NB4 (cell line): ENCODE measurements around the gene SLC7A5.
"Not testable (repeated sequence)": the region's sequence is repeated elsewhere in the genome, so short reads cannot be mapped to it uniquely, and the experiment has no call there.

ENCODE experiments used
- DNase-seq: peaks from one replicate; pipeline ENCODE4 v3.0.0; 2010; ENCODE audit warnings: low read depth
- H3K4me3 ChIP-seq: one replicate; pipeline ENCODE4 v1.5.1; 2011; ENCODE audit warnings: mild to moderate bottlenecking, low read depth, low read length, moderate library complexity
- CTCF ChIP-seq: IDR thresholded peaks from one replicate; pipeline ENCODE4 v1.5.1; 2012; ENCODE audit warnings: low read depth, low read length
- MAX ChIP-seq: IDR thresholded peaks from 2 replicates; pipeline ENCODE4 v1.6.1; 2011; ENCODE audit warnings: low read depth, low read length
- MYC ChIP-seq: IDR thresholded peaks from 2 replicates; pipeline ENCODE4 v1.6.1; 2011; ENCODE audit warnings: low read depth, low read length
- POLR2A ChIP-seq: IDR thresholded peaks from 2 replicates; pipeline ENCODE4 v1.6.1; 2011; ENCODE audit warnings: mild to moderate bottlenecking; ENCODE audit not compliant: insufficient read length; ENCODE audit errors: extremely low read depth

The SLC7A5 gene

GRCh38 chr16:87794485-87795078 is 74.7 kb downstream of the SLC7A5 start:
- H3K4me3 ChIP-seq, result no peak overlapping the region
- DNase-seq, result no peak
- no peak for TF ChIP-seq MYC
- no peak for TF ChIP-seq MAX
- TF ChIP-seq POLR2A, result no peak
- TF ChIP-seq CTCF, result no peak

- H3K4me3 ChIP-seq, result no peak overlapping the region
- TF ChIP-seq CTCF (no peak), MYC (no peak), MAX (no peak), POLR2A (no peak)
- no peak for DNase-seq
Observed at GRCh38 chr16:87792205-87792565, 77.1 kb downstream of the SLC7A5 start.

- H3K4me3 ChIP-seq, result no peak overlapping the region
- no peak for TF ChIP-seq MAX
- TF ChIP-seq POLR2A, result no peak
- no peak for TF ChIP-seq MYC
- TF ChIP-seq CTCF, result no peak
- no peak for DNase-seq
Observed at GRCh38 chr16:87791295-87792204, 77.8 kb downstream of the SLC7A5 start.

- TF ChIP-seq POLR2A (no peak), CTCF (no peak), MYC (no peak), MAX (no peak)
- no peak for DNase-seq
- no peak overlapping the region for H3K4me3 ChIP-seq
Observed at GRCh38 chr16:87790292-87791100, 78.8 kb downstream of the SLC7A5 start.

GRCh38 chr16:87789437-87790291 is 79.6 kb downstream of the SLC7A5 start:
- TF ChIP-seq MYC (no peak), POLR2A (no peak), CTCF (no peak)
- no peak overlapping the region for H3K4me3 ChIP-seq
- no peak for DNase-seq

GRCh38 chr16:87788730-87789436 is 80.4 kb downstream of the SLC7A5 start:
- H3K4me3 ChIP-seq, DNase-seq: not testable (repeated sequence)

- DNase-seq, H3K4me3 ChIP-seq: not testable (repeated sequence)
Observed at GRCh38 chr16:87787451-87788091, 81.7 kb downstream of the SLC7A5 start.
